ENCODE measurements around the gene PSEN1. TPM values are rescaled to one million over a fixed set of nuclear protein-coding genes. Genes with fewer than 3 reads are reported as not detected.
A peak's percentile ranks its signal among the peaks of the same experiment; 100 is the strongest.

PSEN1 gene
- total RNA-seq, 2 donors from 2014 or later = 41.4 to 48.8 TPM

DNA sequence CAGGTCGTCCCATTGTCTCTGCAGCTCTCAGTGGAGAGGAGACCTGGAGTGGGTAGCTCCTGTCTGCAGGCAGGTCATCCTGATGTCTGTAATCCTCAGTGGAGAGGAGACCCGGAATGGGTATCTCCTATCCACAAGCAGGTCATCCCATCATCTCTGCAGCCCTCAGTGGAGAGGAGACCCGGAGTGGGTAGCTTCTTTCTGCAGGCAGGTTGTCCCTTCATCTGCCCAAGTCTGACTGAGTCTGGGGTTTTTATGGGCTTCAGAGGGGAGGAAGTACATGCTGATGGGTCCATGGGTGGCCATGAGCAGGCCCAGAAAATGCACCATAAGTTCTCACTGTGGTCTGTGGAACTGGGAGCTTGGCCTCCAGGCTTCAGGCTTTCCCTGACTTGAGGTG, 72.1 kb downstream of the PSEN1 start:
- intact Hi-C loops (cut with DNase I) = no loop called here
- DNase-seq (ENCODE audit: low spot score) = no peak

DNA sequence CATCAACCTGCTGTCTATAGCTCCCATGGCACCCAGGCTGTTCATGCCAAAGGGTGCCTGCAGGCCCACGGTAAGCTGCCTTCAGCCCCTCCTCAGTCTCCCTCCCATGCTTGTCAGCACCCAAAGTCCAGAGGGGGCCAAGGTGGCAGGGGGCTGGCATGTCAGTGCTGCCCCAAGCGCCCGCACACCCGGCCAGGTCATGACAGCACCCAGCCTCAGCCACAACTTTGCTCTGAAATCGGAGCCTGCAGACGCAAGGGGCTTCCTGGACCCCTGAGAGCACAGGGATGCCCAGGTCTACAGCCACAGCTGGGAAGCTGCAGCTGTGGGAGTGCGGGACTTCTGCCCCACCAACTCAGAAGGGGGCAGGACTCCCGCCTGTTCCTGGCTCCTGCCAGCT, 72.5 kb downstream of the PSEN1 start:
- intact Hi-C loops (cut with DNase I) = no loop called here
- no peak for DNase-seq (ENCODE audit: low spot score)

DNA sequence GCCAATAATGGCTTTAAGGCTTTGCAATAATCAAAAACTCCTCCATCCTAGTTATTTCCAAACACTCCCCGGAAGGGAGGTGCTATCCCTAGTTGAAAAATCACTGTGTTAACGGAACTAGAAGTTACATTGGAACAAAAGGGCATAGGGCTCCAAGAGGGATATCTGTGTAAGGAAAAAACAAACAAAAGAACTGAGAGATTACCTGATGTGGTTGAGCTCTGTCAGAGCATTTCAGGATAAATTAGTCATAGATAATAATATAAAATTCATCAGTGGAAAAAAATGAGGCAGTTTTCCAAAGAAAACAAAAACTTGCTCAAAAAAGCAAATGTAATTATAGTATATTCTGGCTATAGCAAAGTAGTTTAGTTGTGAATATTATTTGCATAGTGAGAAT, 73.6 kb downstream of the PSEN1 start:
- intact Hi-C loops (cut with DNase I) = no loop called here
- no peak for DNase-seq (ENCODE audit: low spot score)

DNA sequence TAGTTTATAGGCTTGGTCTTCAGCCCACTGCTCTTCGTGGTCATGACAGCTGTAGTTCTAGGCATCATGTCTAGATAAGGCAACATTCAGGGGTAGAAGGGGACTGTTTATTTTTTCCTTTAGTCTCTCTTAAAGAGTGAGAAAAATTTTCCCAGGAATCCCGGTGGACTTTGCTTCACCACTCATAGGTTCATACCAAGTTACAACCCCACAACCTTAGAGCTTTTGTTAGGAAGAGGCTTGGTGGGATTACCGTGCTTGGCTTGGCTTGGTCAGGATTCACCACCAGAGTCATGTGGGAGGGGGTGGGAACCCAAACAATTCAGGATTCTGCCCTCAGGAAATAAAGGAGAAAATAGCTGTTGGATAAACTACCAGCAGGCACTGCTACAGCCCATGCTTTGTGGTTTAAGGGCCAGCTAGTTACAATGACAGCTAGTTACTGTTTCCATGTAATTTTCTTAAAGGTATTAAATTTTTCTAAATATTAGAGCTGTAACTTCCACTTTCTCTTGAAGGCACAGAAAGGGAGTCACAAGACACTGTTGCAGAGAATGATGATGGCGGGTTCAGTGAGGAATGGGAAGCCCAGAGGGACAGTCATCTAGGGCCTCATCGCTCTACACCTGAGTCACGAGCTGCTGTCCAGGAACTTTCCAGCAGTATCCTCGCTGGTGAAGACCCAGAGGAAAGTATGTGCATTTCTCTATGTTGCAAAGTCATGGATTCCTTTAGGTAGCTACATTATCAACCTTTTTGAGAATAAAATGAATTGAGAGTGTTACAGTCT, 75.1 kb downstream of the PSEN1 start:
- intact Hi-C loops (cut with DNase I) = no loop called here
- no peak for DNase-seq (ENCODE audit: low spot score)

DNA sequence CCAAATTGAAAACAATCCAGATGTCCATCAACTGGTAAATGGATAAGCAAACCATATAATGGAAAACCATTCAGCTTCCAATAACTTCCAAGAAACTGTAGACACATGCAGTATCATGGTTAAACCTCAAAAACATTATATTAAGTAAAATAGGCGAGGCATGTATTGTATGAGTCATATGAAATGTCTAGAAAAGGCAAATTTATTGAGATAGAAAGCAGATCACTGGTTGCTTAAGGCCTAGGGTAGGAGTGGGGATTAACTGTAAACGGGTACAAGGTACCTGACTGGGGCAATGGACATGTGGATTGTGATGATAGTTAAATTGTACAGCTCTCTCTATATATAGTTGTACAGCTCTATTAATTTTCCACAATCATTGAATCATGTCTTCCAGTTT, 79.7 kb downstream of the PSEN1 start:
- intact Hi-C loops (cut with DNase I) = no loop called here

DNA sequence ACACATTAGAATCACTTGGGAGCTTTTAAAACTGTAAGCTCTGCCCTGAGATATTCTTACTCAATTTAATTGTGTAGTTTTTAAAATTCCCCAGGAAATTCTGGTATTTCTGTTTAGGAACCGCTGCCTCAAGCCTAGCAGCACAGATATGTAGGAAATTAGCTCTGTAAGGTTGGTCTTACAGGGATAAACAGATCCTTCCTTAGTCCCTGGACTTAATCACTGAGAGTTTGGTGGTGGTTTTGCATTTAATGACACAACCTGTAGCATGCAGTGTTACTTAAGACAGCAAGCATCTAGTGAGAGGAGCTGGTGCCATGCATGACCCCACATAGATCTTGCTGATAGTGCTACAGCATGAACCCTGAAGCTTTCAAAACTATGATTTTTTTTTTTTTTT, 81.1 kb downstream of the PSEN1 start:
- no peak for DNase-seq (ENCODE audit: low spot score)
- intact Hi-C loops (cut with DNase I) = no loop called here

More for the DNA sequence above, 79.7 kb downstream of the PSEN1 start:
- DNase-seq (ENCODE audit: low spot score) = no peak

DNA sequence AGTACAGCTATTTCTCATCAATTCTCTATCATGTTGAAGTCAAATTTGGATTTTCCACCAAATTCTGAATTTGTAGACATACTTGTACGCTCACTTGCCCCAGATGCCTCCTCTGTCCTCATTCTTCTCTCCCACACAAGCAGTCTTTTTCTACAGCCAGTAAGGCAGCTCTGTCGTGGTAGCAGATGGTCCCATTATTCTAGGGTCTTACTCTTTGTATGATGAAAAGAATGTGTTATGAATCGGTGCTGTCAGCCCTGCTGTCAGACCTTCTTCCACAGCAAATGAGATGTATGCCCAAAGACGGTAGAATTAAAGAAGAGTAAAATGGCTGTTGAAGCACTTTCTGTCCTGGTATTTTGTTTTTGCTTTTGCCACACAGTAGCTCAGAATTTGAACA, 83.8 kb downstream of the PSEN1 start:
- DNase-seq (ENCODE audit: low spot score) = no peak
- intact Hi-C loops (cut with DNase I) = no loop called here

DNA sequence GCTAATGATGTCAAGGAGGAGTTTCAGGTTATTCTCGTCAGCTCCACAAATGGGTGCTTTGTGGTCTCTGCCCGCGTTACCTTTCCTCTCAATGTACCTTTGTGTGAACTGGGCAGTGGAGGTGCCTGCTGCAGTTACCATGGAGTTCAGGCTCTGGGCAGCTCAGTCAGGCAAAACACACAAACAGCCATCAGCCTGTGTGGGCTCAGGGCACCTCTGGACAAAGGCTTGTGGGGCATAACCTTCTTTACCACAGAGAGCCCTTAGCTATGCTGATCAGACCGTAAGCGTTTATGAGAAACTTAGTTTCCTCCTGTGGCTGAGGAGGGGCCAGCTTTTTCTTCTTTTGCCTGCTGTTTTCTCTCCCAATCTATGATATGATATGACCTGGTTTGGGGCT, 84.3 kb downstream of the PSEN1 start:
- DNase-seq (ENCODE audit: low spot score) = no peak

DNA sequence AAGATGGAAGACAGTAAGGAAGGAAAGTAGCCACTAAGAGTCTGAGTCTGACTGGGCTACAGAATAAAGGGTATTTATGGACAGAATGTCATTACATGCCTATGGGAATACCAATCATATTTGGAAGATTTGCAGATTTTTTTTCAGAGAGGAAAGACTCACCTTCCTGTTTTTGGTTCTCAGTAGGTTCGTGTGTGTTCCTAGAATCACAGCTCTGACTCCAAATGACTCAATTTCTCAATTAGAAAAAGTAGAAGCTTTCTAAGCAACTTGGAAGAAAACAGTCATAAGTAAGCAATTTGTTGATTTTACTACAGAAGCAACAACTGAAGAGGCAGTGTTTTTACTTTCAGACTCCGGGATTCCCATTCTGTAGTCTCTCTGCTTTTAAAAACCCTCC, 85.6 kb downstream of the PSEN1 start:
- DNase-seq (ENCODE audit: low spot score) = no peak

More for the DNA sequence above, 84.3 kb downstream of the PSEN1 start:
- intact Hi-C loops (cut with DNase I) = no loop called here

DNA sequence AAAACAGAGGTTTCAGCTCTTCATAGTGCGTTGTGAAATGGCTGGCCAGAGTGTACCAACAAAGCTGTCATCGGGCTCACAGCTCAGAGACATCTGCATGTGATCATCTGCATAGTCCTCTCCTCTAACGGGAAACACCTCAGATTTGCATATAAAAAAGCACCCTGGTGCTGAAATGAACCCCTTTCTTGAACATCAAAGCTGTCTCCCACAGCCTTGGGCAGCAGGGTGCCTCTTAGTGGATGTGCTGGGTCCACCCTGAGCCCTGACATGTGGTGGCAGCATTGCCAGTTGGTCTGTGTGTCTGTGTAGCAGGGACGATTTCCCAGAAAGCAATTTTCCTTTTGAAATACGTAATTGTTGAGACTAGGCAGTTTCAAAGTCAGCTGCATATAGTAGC, 86.7 kb downstream of the PSEN1 start:
- intact Hi-C loops (cut with DNase I) = no loop called here
- no peak for DNase-seq (ENCODE audit: low spot score)

More for the DNA sequence above, 85.6 kb downstream of the PSEN1 start:
- intact Hi-C loops (cut with DNase I) = no loop called here

DNA sequence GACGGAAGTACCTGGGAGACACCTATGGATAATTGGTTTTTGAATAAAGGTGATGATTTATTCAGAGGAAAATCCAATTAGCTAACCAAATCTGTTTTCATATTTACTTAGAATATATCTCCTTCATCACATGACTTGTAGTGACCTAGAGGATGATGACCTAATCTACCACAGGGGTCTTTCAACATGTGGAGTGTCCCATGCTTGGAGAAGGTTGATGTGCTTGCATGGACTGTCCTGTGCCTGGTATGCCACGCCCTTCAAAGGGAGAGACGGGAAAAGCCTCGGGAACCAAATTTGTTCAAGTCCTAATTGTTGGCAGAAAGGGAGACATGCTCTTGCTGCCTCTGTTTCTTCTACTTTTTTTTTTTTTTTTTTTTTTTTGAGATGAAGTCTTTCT, 89.2 kb downstream of the PSEN1 start:
- no peak for DNase-seq (ENCODE audit: low spot score)
- intact Hi-C loops (cut with DNase I) = no loop called here

DNA sequence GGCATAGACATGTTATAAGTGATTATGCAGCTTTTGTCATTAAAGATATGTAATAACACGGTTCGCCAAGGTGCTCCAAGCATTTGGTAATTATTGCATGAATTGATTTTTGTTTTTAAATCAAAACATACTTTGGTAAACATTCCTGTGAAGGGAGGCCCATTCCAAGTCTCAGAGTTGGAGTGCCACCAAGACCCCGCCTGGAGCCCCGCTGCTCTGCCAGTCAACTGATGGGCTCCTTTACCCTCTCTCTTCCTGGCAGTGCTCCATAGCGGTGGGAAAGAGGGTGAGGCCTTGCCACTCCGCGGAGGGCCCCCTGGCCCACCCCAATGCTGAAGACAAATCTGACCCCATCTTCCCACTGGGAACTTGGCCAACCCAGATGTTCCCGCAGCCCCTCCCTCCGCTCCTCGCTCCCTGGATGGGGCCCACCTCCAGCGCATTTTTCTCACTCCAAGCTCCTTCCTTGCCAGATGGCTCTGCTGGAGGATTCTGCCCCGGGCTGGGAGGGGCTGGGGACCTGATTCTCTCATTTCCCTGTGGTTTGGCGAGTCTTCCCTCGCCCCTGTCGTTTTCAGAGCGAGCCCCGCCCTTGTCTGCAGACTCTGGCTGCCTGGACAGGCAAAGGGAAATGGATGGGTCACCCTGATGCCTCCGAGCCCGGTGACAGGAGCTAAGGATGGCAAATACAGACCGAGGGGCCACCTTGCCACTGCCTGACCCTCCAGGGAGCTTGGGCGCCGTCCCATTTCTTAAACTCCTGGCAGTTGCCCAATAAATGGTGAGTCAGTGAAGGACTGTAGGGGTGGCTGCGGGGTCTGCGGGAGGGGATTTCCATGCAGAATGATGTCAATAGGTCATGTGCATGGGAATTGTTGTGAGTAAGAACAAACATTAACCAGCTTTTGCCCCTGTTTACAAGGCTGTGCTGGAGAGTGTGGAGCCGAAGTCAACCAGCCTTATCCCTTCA, 91.8 kb downstream of the PSEN1 start:
- intact Hi-C loops (cut with DNase I) = no loop called here
- DNase-seq (ENCODE audit: low spot score) = peak; percentile 90

DNA sequence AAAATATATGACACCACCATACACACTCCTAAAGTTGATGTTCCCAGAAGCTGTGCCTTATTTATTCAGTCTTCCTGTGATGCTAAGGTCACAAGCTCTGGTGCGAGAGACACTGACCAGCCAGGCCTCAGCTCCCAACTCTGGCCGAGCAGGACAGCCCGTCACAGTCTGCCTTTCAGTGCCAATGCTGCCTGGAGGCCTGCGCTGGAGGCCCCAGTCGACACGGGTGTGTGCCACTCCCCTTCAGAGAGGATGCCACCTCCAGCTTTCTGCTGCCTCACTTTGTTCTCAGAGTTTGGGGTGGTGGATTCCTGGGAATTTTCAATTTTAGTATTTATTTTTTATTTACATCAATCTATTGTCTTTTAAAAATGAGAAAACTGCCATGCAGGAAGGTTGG, 93.7 kb downstream of the PSEN1 start:
- no peak for DNase-seq (ENCODE audit: low spot score)
- intact Hi-C loops (cut with DNase I) = no loop called here

DNA sequence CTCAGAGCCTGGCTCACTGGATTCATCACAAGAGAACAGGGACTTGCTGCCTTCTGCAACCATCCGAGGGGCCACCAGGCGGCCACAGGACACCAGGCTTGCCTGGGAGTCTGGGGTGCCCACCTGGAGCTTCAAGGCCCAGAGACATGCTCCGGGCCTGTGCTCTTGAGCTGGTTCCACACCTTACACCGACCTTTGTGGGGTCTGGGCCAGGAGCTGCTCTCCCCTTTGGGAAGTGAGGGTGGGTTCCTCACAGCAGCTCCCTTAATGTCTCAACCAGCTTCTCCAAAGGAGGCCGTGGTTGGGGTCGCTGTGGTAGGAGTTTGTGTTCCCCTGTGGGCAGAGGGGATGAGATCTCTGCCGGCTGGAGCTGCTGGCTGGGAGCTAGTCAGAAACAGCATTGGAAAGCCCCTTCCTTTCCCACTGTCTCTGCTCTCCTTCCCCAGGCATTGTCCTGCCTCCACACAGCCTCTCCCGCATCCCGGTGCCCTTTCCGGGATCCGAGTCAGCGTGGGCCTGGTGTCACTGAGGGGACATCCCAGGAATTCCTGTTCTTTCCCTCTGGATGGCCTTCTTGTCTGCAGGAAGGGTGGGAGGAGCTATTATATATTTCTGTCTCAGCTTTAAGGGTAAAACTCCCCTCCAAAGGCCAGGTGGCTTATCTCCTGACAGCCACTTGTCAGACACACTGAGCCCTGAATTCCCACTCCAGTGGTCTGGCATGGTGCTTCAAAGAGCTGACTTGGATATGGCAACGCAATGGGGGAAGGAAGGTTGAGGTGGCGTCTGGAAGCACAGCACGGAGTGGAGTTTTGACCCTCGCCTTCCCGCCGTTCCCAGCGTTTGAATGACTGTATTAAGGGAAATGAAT, 95.9 kb downstream of the PSEN1 start:
- no peak for DNase-seq (ENCODE audit: low spot score)
- intact Hi-C loops (cut with DNase I) = no loop called here

DNA sequence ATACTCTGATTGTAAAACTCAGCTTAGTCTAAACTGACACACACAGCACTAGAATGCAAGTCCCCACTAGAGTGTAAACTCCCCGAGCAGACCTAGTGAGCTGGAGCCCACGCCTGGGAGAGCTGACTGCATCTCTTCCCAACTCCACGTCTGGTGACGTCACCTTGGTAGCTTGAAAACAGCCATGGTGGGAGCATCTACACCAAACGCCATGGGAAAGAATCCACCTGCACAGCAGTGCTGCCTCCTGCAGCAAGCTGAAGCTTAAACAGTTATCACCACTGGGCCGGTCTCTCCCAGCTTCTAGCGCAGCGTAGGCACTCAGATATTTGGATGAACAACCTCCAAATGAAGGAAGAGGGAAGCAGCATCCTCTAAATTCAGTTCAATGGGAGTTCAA, 96.7 kb downstream of the PSEN1 start:
- no peak for DNase-seq (ENCODE audit: low spot score)
- intact Hi-C loops (cut with DNase I) = no loop called here

DNA sequence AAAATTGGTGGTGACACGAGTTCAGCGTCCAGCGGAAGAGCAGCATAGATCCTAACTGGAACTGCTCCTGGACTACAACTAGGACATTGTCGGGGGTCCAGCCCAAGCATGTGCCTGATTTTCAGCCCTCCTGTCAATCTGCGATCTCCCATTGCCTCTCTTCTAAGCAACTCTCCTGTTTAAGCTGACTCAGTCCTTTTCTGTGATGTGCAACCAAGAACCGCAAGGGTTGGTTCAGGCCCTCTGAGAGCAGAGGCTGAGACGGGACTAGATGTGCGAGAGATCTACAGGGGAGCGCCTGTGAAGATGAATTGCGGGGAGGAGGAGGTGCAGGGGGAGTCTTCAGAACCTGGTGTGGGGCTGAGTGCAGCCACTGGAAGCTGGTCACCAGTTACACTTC, 97.3 kb downstream of the PSEN1 start:
- intact Hi-C loops (cut with DNase I) = no loop called here
- no peak for DNase-seq (ENCODE audit: low spot score)

DNA sequence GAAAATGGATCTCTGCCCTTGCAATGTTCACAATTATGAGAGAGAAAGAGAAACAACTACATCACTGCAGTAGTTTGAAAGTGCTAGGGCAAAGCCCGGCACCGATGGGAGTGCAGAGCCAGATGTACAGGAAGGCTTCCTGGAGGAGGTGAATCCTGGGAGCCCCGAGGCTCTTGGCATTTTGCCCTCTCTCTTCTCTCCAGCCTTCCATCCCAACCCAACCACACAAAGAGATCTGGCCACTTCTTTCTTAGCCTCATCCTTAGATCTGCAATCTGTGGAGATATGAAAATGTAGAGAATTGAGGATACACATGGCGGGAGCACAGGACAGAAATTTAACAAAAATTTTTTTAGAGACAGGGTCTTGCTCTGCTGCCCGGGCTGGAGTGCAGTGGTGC, 97.7 kb downstream of the PSEN1 start:
- intact Hi-C loops (cut with DNase I) = no loop called here

DNA sequence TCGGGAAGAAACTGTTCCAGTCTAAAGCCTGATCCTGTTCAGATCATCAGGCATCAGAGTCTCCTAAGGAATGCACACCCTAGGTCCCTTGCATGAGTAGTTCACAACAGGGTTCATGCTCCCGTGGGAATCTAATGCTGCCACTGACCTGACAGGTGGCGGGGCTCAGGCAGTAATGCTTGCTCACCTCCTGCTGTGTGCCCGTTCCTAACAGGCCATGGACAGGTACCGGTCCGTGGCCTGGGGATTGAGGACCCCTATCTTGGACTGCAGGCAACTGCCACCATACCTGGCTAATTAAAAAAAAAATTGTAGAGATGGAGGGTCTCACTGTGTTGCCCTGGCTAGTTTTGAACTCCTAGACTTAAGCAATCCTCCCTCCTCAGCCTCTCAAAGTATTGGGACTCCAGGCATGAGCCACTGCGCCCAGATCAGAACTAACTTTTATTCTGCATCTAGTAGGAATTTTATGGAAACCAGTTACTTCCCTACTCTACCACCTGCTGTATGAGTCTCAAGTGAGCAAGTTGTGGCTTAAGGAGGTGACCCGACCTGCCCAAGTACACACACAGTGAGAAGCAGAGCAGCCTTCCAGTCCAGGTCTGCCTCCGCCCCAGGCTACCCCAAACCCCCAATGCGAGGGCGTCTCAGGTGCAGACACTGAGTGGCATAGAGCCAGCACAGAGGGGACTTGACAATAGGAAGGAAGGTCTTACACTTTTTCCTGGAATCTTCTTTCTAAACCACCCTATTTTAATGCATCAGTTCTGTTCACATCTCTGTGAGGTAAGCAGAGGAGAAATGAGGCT, 98.5 kb downstream of the PSEN1 start:
- no peak for DNase-seq (ENCODE audit: low spot score)
- intact Hi-C loops (cut with DNase I) = no loop called here

More for the DNA sequence above, 97.7 kb downstream of the PSEN1 start:
- no peak for DNase-seq (ENCODE audit: low spot score)

Data from posterior vena cava (tissue), 2 donors.